GM23338 (cell line): ENCODE data around the gene CBLIF. TPM values are rescaled to one million over a fixed set of nuclear protein-coding genes. Genes with fewer than 3 reads are reported as not detected.
A peak's percentile ranks its signal among the peaks of the same experiment; 100 is the strongest.

Experiments used
- ATAC-seq: fragments of 200-7000 bp; cut with Tn5 transposase; 3 replicates; pipeline ENCODE4 v1.9.1; 2020
- DNase-seq: peaks from one replicate; pipeline ENCODE4 v3.0.0-alpha.2; 2015; ENCODE audit warnings: low spot score
- H2AFZ ChIP-seq: fragments of 200-600 bp; sonication (generic); 2 replicates; pipeline ENCODE4 v1.8.0; 2016; ENCODE audit warnings: antibody characterized with exemption, mild to moderate bottlenecking, moderate library complexity
- H3F3A ChIP-seq: fragments of 200-600 bp; sonication (generic); replicated peaks from 2 replicates; pipeline ENCODE4 v1.8.0; 2017; ENCODE audit warnings: antibody characterized with exemption, mixed run types, low read depth
- H3K27ac ChIP-seq: fragments of 200-600 bp; sonication (generic); 2 replicates; pipeline ENCODE4 v1.6.1; 2016; ENCODE audit warnings: low read depth
- H3K27me3 ChIP-seq: fragments of 200-600 bp; sonication (generic); 2 replicates; pipeline ENCODE4 v1.8.0; 2016; ENCODE audit warnings: mild to moderate bottlenecking, mixed run types, moderate library complexity; ENCODE audit not compliant: insufficient read depth
- H3K36me3 ChIP-seq: fragments of 200-600 bp; sonication (generic); 2 replicates; pipeline ENCODE4 v1.8.0; 2016; ENCODE audit warnings: mild to moderate bottlenecking; ENCODE audit not compliant: insufficient read depth
- H3K4me1 ChIP-seq: fragments of 200-600 bp; sonication (generic); 2 replicates; pipeline ENCODE4 v1.8.0; 2016; ENCODE audit warnings: mild to moderate bottlenecking, moderate library complexity; ENCODE audit not compliant: insufficient read depth
- H3K4me2 ChIP-seq: fragments of 200-600 bp; sonication (generic); 2 replicates; pipeline ENCODE4 v1.7.1; 2017; ENCODE audit warnings: mixed run types
- H3K4me3 ChIP-seq: fragments of 200-600 bp; sonication (generic); 2 replicates; pipeline ENCODE4 v1.6.1; 2016; ENCODE audit warnings: mixed run types
- H3K79me2 ChIP-seq: fragments of 200-600 bp; sonication (generic); replicated peaks from 2 replicates; pipeline ENCODE4 v1.8.0; 2017; ENCODE audit warnings: mild to moderate bottlenecking; ENCODE audit not compliant: insufficient read depth
- H3K9me2 ChIP-seq: fragments of 200-600 bp; sonication (generic); 2 replicates; pipeline ENCODE4 v1.8.0; 2017; ENCODE audit not compliant: insufficient read depth
- H4K20me1 ChIP-seq: fragments of 200-600 bp; sonication (generic); replicated peaks from 2 replicates; pipeline ENCODE4 v1.8.0; 2017; ENCODE audit warnings: mild to moderate bottlenecking; ENCODE audit not compliant: insufficient read depth
- H3K27ac Mint-ChIP-seq: 2 replicates; pipeline ENCODE4 v1.8.0; 2020; ENCODE audit warnings: inconsistent platforms, mild to moderate bottlenecking, moderate library complexity, mixed read lengths
- H3K27me3 Mint-ChIP-seq: 3 replicates; pipeline ENCODE4 v1.8.0; 2022; ENCODE audit warnings: low read depth, mild to moderate bottlenecking, moderate library complexity, mixed read lengths, inconsistent platforms; ENCODE audit not compliant: insufficient read depth, poor library complexity
- H3K36me3 Mint-ChIP-seq: 3 replicates; pipeline ENCODE4 v1.8.0; 2021; ENCODE audit warnings: low read depth, mild to moderate bottlenecking, inconsistent platforms, moderate library complexity, mixed read lengths
- H3K4me1 Mint-ChIP-seq: 3 replicates; pipeline ENCODE4 v1.8.0; 2020; ENCODE audit warnings: mild to moderate bottlenecking, inconsistent platforms, mixed read lengths
- H3K4me3 Mint-ChIP-seq: 3 replicates; pipeline ENCODE4 v1.8.0; 2021; ENCODE audit warnings: moderate library complexity, mild to moderate bottlenecking, inconsistent platforms, mixed read lengths
- H3K9me3 Mint-ChIP-seq: 3 replicates; pipeline ENCODE4 v1.8.0; 2020; ENCODE audit warnings: moderate library complexity, mild to moderate bottlenecking, inconsistent platforms, mixed read lengths
- CREB1 ChIP-seq: fragments of 250-450 bp; sonication (Bioruptor Pico); IDR thresholded peaks from 2 replicates; pipeline ENCODE4 v1.5.0; 2020; ENCODE audit warnings: low read depth, mild to moderate bottlenecking, moderate library complexity
- EZH2 ChIP-seq: fragments of 200-600 bp; sonication (generic); IDR thresholded peaks from one replicate; pipeline ENCODE4 v1.8.0; 2017; ENCODE audit warnings: antibody characterized with exemption, mild to moderate bottlenecking, low read depth; ENCODE audit not compliant: unreplicated experiment
- EZH2phosphoT487 ChIP-seq: fragments of 200-600 bp; sonication (generic); IDR thresholded peaks from one replicate; pipeline ENCODE4 v1.8.1; 2018; ENCODE audit warnings: antibody characterized with exemption; ENCODE audit not compliant: unreplicated experiment
- JUNB ChIP-seq: IDR thresholded peaks from one replicate; pipeline ENCODE4 v1.6.1; 2016; ENCODE audit warnings: antibody characterized with exemption; ENCODE audit not compliant: unreplicated experiment
- NANOG ChIP-seq: IDR thresholded peaks from 2 replicates; pipeline ENCODE4 v1.6.1; 2016; ENCODE audit warnings: antibody characterized with exemption, borderline replicate concordance
- POLR2AphosphoS5 ChIP-seq: IDR thresholded peaks from 2 replicates; pipeline ENCODE4 v1.6.1; 2016; ENCODE audit warnings: antibody characterized with exemption, low read depth
- ZNF331 ChIP-seq: fragments of 250-450 bp; sonication (Bioruptor Pico); IDR thresholded peaks from 2 replicates; pipeline ENCODE4 v1.5.0; 2020; ENCODE audit warnings: low read depth, mild to moderate bottlenecking, moderate library complexity
- polyA plus RNA-seq: library from polyadenylated mRNA; unstranded; fragments of >200 nt; fragmentation: Nextera tagmentation; extraction: Ambion mirVana; gene quantifications from 2 replicates; pipeline ENCODE4 v1.2.1, GENCODE V29; 2016
- total RNA-seq: library from RNA; depleted of rRNA; stranded (reverse); fragments of >200 nt; shearing (Covaris generic); gene quantifications from 2 replicates; pipeline ENCODE4 v1.2.3, GENCODE V29; 2014
- TF ChIP-seq, protein P1 (sequence below): IDR thresholded peaks from 2 replicates; pipeline ENCODE4 v1.6.1; 2016; ENCODE audit warnings: antibody characterized with exemption

The CBLIF gene
- total and polyA plus RNA-seq, 2 experiments from 2014 or later: not detected

DNA sequence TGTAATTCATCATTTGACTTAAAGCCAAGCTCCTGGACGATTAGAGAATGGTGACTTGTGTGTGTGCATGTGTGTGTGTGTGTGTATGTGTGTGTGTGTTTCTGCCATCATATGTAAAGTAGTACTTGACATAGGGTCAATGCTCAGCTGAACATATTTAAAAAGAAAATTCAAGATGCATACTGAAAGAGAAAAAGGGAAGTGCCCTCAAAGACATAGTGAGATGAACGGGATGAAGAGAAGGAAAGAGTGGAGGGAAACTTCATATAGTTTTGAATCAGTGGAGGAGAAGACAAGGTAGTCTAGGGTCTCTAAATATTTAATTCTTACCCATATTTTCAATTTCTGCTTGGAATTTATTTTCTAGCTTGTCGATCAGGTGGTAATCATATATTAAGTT, 17.0 kb upstream of the CBLIF start:
- Histone ChIP-seq H3K9me2 (peaks cover 2% of the 10 kb centered on the region; the same call in 1 of the 2 replicates), H2AFZ (no peak overlapping the region), H3F3A (no peaks in the 10 kb centered on the region), H3K4me2 (no peak overlapping the region), H3K36me3 (no peaks in the 10 kb centered on the region), H3K4me1 (peaks cover 9% of the 10 kb centered on the region; the same call in 1 of the 2 replicates), H3K4me3 (no peak overlapping the region), H4K20me1 (no peaks in the 10 kb centered on the region), H3K27me3 (no peaks in the 10 kb centered on the region), H3K27ac (no peak overlapping the region), H3K79me2 (no peaks in the 10 kb centered on the region)
- Mint-ChIP-seq H3K4me1 (peaks cover 9% of the 10 kb centered on the region), H3K4me3 (no peak overlapping the region), H3K27ac (no peak overlapping the region), H3K36me3 (no peaks in the 10 kb centered on the region), H3K27me3 (no peaks in the 10 kb centered on the region), H3K9me3 (no peaks in the 10 kb centered on the region)
- TF ChIP-seq EZH2 (no peak), EZH2phosphoT487 (no peak)
- ATAC-seq (no peak), DNase-seq (no peak)

DNA sequence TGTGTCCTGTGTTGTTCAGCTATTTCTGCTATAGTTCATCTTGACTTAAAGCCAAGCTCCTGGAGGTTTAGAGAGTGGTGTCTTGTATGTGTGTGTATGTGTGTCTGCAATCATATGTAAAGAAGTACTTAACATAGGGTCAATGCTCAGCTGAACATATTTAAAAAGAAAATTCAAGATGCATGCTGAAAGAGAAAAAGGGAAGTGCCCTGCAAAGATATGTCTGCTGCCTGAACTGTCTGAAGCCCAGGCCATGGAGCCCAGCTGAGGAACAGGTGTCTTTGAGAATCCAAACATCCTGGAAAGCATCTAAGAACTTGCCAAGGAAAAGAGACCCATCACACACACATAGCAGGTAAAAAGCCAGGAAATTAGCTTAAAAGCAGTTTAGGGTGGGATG, 14.4 kb upstream of the CBLIF start:
- H3K79me2 ChIP-seq: no peaks in the 10 kb centered on the region
- Mint-ChIP-seq H3K27me3 (no peaks in the 10 kb centered on the region), H3K4me1 (peaks cover 12% of the 10 kb centered on the region), H3K27ac (no peak overlapping the region), H3K4me3 (no peak overlapping the region), H3K9me3 (no peaks in the 10 kb centered on the region), H3K36me3 (no peaks in the 10 kb centered on the region)
- H3K9me2 ChIP-seq: peaks cover 2% of the 10 kb centered on the region; the same call in 1 of the 2 replicates
- no peak overlapping the region for H3K27ac ChIP-seq
- H3K27me3 ChIP-seq: no peaks in the 10 kb centered on the region
- H3K36me3 ChIP-seq: no peaks in the 10 kb centered on the region
- ATAC-seq (no peak), DNase-seq (no peak)
- H3F3A ChIP-seq: no peaks in the 10 kb centered on the region
- peaks cover 9% of the 10 kb centered on the region; the same call in 1 of the 2 replicates for H3K4me1 ChIP-seq
- no peak overlapping the region for H3K4me3 ChIP-seq
- H2AFZ ChIP-seq: no peak overlapping the region
- no peak for TF ChIP-seq EZH2
- TF ChIP-seq, protein P1, sequence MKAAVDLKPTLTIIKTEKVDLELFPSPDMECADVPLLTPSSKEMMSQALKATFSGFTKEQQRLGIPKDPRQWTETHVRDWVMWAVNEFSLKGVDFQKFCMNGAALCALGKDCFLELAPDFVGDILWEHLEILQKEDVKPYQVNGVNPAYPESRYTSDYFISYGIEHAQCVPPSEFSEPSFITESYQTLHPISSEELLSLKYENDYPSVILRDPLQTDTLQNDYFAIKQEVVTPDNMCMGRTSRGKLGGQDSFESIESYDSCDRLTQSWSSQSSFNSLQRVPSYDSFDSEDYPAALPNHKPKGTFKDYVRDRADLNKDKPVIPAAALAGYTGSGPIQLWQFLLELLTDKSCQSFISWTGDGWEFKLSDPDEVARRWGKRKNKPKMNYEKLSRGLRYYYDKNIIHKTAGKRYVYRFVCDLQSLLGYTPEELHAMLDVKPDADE: no peak
- no peak for TF ChIP-seq CREB1 (CRISPR knock-in tag)
- no peak for TF ChIP-seq JUNB
- no peak for TF ChIP-seq ZNF331
- no peaks in the 10 kb centered on the region for H4K20me1 ChIP-seq
- no peak overlapping the region for H3K4me2 ChIP-seq

DNA sequence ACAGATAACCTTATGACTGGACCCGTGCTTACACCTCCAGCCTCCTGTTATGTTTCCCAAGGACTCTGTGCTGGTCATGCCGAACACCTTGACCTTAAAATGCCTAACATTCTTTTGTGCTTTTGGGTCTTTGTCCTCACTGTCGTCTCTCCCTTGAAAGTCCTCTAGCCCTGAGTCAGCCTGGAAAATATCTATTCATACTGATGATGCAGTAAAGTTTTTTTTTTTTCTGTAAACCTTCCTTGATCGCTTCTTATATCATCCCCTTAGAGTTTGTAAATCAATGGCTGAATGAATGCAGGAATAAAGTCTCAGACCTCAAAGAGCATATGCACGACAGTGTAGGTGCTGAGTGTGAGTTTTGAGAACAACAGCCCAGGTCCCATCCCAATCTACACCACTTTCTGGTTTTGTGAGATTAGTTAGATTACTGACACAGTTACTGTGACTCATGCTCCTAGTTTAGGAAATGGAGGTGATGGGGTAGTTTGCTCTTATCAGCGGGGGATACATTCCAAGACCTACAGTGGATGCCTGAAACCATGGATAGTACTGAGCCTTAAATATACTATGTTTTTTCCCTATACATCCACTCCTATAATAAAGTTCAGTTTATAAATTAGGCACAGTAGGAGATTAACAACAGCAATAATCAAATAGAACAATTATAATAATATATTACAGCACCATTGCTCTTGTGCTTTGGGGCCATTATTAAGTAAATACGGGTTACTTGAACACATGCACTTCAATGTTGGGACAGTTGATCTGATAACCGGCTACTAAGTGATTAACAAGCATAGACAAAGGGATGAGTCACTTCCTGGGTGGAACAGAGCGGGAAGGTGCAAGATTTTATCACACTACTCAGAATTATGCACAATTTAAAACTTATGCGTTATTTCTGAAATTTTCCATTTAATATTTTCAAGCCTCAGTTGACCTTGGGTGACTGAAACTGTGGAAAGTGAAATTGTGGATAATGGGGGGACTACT, 12.4 kb upstream of the CBLIF start:
- ATAC-seq: peak; percentile 79
- Histone ChIP-seq H3K27me3 (no peaks in the 10 kb centered on the region), H3K27ac (no peak overlapping the region), H3K4me1 (peaks cover 9% of the 10 kb centered on the region; the same call in 1 of the 2 replicates), H4K20me1 (no peaks in the 10 kb centered on the region), H3F3A (no peaks in the 10 kb centered on the region), H3K36me3 (no peaks in the 10 kb centered on the region), H3K4me2 (no peak overlapping the region), H3K9me2 (peaks cover 5% of the 10 kb centered on the region; the same call in 1 of the 2 replicates), H3K4me3 (no peak overlapping the region), H3K79me2 (no peaks in the 10 kb centered on the region), H2AFZ (no peak overlapping the region)
- Mint-ChIP-seq H3K36me3 (no peaks in the 10 kb centered on the region), H3K27ac (peak overlapping the region; percentile 49; the same call in 1 of the 2 replicates), H3K27me3 (no peaks in the 10 kb centered on the region), H3K4me3 (no peak overlapping the region), H3K9me3 (no peaks in the 10 kb centered on the region), H3K4me1 (peaks cover 12% of the 10 kb centered on the region)
- peak; percentile 54 for DNase-seq
- TF ChIP-seq POLR2AphosphoS5 (no peak), NANOG (no peak), CREB1 (CRISPR knock-in tag) (no peak), ZNF331 (no peak)
- TF ChIP-seq, protein P1: no peak
